ENCODE results near the gene IL21R.

Gene IL21R

DNA sequence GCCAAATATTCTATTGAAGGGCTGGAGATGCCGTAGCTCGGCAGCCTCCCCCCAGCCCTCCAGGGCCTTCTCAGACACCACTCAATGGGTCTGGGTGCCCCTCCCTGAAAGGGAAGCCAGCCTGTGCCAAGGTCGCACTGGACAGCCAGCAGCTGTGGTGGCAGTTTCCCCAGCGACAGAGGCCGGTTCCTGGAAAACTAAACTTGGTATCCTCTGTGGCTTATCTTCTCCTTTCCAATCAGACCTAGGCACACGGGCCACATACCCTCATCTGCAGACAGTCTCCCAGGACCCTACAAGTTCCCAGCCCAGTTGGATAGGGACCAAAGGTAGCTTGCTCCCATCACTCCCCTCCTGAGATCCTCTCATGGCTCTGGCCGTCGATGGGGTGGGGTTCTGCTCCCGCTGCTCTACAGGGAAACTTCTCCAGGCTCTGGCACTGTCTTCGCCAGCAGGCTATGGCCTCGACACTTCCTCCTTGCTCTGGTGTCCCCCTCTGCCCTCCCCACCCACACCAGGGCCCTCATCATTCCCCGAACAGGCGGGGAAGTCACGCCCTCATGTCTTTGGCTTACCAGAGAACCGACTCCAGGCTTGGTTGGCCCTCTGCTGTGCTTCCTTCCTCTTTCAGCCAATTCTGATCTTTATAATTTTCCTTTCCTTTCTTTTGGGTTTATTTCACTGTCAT is 18.3 kb upstream of the IL21R start:
- no peak for TF ChIP-seq GATA3 (IDR thresholded peaks at IDR 0.05; ENCODE audit: low read depth, low read length)
- no peak for TF ChIP-seq GATA2 (IDR thresholded peaks at IDR 0.05; ENCODE audit: low read depth, low read length)

GRCh38 chr16:27384425-27384824 is 17.5 kb upstream of the IL21R start:
- TF ChIP-seq GATA3 (IDR thresholded peaks at IDR 0.05; ENCODE audit: low read depth, low read length): no peak

DNA sequence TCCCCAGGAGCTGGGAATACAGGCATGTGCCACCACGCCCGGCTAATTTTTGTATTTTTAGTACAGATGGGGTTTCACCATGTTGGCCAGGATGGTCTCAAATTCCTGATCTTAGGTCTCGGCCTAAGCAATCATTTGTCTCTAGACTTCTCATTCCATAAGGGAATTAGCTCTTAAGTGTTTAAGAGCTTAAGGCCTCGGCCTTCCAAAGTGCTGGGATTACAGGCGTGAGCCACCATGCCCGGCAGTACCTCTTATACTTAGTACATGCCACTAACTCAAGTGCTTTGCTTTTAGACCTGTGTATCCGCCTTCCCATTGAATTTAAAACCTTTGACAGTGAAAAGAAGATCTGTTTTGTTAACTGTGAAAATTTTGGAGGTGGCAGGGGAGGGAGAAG is 16.6 kb upstream of the IL21R start:
- TF ChIP-seq GATA2 (IDR thresholded peaks at IDR 0.05; ENCODE audit: low read depth, low read length) (no peak), GATA3 (IDR thresholded peaks at IDR 0.05; ENCODE audit: low read depth, low read length) (no peak)

DNA sequence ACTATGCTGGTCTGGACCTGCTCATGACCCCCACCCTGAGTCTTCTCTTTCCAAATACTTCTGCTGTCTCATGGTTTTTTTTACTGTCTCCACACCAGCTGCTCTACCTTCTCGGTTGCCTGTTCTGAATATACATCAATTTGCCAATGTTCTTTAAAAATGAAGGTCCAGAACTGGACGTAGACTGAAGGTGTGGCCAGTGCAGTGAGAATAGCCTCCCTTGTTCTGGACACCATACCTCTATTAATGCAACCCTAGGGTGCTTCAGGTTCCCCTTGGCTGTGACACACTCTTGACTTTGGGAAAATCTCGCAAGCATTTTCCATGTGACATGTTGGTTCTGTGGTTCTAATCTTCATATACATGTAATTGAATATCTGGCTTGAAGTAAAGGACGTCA is 15.3 kb upstream of the IL21R start:
- TF ChIP-seq GATA2 (IDR thresholded peaks at IDR 0.05; ENCODE audit: low read depth, low read length) (no peak), GATA3 (IDR thresholded peaks at IDR 0.05; ENCODE audit: low read depth, low read length) (no peak)

GRCh38 chr16:27387724-27388123 is 14.2 kb upstream of the IL21R start:
- TF ChIP-seq GATA2 (IDR thresholded peaks at IDR 0.05; ENCODE audit: low read depth, low read length) (no peak), GATA3 (IDR thresholded peaks at IDR 0.05; ENCODE audit: low read depth, low read length) (no peak)

- no peak for TF ChIP-seq GATA2 (IDR thresholded peaks at IDR 0.05; ENCODE audit: low read depth, low read length)
- no peak for TF ChIP-seq GATA3 (IDR thresholded peaks at IDR 0.05; ENCODE audit: low read depth, low read length)
Measured at GRCh38 chr16:27389272-27389961, 12.6 kb upstream of the IL21R start.

- TF ChIP-seq GATA3 (IDR thresholded peaks at IDR 0.05; ENCODE audit: low read depth, low read length): no peak
- TF ChIP-seq GATA2 (IDR thresholded peaks at IDR 0.05; ENCODE audit: low read depth, low read length): no peak
Measured at GRCh38 chr16:27390151-27390550, 11.8 kb upstream of the IL21R start.

- TF ChIP-seq GATA3 (IDR thresholded peaks at IDR 0.05; ENCODE audit: low read depth, low read length) (no peak), GATA2 (IDR thresholded peaks at IDR 0.05; ENCODE audit: low read depth, low read length) (no peak)
Measured at GRCh38 chr16:27392671-27393070, 9.3 kb upstream of the IL21R start.

- TF ChIP-seq GATA3 (IDR thresholded peaks at IDR 0.05; ENCODE audit: low read depth, low read length) (no peak), GATA2 (IDR thresholded peaks at IDR 0.05; ENCODE audit: low read depth, low read length) (no peak)
Measured at GRCh38 chr16:27394516-27394915, 7.5 kb upstream of the IL21R start.

- TF ChIP-seq GATA2 (IDR thresholded peaks at IDR 0.05; ENCODE audit: low read depth, low read length) (no peak), GATA3 (IDR thresholded peaks at IDR 0.05; ENCODE audit: low read depth, low read length) (no peak)
Measured at GRCh38 chr16:27398894-27399853, 2.8 kb upstream of the IL21R start.

DNA sequence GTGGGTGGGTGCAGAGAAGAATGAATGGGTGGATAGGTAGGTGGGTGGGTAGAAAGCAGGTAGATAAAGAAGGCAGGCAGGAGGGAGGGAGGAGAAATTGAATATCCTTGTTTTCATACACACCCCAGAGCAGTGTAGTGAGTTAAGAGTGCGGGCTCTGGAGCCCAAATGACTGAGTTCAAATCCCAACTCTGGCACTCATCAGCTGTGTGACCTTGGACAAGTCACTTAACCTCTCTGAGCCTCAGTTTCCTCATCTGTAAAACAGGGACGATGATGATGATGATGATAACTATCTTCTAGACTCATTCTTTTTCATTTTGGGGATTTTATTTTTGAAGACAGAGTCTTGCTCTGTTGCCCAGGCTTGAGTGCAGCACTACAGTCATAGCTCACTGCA is 2.0 kb upstream of the IL21R start:
- TF ChIP-seq GATA2 (IDR thresholded peaks at IDR 0.05; ENCODE audit: low read depth, low read length): no peak
- no peak for TF ChIP-seq GATA3 (IDR thresholded peaks at IDR 0.05; ENCODE audit: low read depth, low read length)

DNA sequence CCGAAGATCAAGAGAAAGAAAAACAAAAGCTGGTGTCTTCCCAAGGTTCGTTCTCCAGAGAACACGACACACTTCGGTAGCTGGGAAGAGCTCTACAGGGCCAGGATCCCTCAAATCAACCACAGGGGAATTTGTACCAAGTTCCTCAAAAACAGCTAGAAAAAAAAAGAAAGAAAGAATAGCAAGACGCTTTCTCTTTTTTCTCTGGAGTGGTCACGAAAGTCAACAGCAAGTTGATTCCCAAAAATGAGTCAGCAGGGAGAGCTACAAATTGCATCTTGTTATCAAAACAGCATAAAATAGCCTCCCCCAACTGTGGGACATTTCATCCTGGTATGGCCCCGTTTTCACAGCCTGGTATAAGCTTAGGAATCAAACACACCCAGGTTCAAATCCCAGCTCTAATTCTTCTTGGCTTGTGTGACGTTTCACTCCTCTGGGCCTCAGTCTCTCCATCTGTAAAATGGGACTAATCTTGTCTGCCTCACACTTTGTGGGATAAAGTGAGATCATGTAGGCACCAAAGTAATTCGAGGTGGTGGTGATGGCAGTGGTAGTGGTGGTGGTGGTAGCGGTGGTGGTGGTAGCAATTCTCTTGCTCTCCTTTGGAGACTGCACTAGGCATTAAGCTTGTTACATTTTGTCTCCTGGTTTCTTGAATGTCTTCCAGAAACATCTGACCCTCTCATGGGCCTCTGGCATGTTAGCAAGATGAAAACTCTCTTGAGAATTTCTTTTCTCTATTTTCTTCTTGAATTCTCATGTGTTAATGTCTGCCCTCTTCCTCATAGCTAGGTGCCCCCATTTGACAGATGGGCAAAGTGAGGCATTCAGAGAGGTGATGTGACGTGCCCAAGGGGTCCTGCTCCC is 988 bp upstream of the IL21R start:
- TF ChIP-seq GATA3 (IDR thresholded peaks at IDR 0.05; ENCODE audit: low read depth, low read length): no peak
- TF ChIP-seq GATA2 (IDR thresholded peaks at IDR 0.05; ENCODE audit: low read depth, low read length): no peak

DNA sequence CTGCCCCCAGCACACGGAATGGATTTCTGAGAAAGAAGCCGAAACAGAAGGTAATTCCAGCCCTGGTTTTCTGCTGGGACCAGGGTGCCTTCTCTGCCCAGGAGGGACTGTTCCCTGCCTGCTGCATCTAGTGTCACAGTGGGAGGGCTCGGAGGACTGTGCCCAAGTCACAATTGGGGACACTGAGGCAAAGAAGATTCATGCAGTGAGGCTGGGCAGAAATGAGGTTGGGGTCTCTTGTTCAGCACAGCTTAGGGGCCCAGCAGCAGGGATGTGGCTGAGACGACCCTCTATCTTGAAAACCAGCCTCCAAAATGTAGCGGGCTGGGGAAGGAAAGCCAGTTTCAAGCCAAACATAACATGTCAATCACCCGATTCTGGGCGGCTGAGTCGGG is 592 bp downstream of the IL21R start:
- TF ChIP-seq GATA3 (IDR thresholded peaks at IDR 0.05; ENCODE audit: low read depth, low read length) (no peak), GATA2 (IDR thresholded peaks at IDR 0.05; ENCODE audit: low read depth, low read length) (no peak)
